Measurements from ENCODE around the gene ABCC4.

GRCh38 chr13:95325485-95325884 lies 24.2 kb upstream of the ABCC4 start:
- TF ChIP-seq RAD21 (IDR thresholded peaks at IDR 0.05) (no peak), RXRA (IDR thresholded peaks at IDR 0.05) (no peak), REST (IDR thresholded peaks at IDR 0.05) (no peak), CTCF (IDR thresholded peaks at IDR 0.05; ENCODE audit: low read depth, low read length, missing input control) (no peak), ATF3 (IDR thresholded peaks at IDR 0.05) (no peak), SP1 (IDR thresholded peaks at IDR 0.05) (no peak), EGR1 (IDR thresholded peaks at IDR 0.05; ENCODE audit: low read depth in 2 of 2) (no peak), GABPA (IDR thresholded peaks at IDR 0.05 in 1 of 2, conservative IDR thresholded peaks at IDR 0.05 in 1 of 2) (no peak), TAF1 (conservative IDR thresholded peaks at IDR 0.05) (no peak), FOXA2 (IDR thresholded peaks at IDR 0.05) (no peak), JUND (IDR thresholded peaks at IDR 0.05) (no peak), NR2F2 (IDR thresholded peaks at IDR 0.05) (no peak), FOXA1 (IDR thresholded peaks at IDR 0.05) (no peak)
- TF ChIP-seq, protein P1, sequence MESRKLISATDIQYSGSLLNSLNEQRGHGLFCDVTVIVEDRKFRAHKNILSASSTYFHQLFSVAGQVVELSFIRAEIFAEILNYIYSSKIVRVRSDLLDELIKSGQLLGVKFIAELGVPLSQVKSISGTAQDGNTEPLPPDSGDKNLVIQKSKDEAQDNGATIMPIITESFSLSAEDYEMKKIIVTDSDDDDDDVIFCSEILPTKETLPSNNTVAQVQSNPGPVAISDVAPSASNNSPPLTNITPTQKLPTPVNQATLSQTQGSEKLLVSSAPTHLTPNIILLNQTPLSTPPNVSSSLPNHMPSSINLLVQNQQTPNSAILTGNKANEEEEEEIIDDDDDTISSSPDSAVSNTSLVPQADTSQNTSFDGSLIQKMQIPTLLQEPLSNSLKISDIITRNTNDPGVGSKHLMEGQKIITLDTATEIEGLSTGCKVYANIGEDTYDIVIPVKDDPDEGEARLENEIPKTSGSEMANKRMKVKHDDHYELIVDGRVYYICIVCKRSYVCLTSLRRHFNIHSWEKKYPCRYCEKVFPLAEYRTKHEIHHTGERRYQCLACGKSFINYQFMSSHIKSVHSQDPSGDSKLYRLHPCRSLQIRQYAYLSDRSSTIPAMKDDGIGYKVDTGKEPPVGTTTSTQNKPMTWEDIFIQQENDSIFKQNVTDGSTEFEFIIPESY (IDR thresholded peaks at IDR 0.05): no peak
